Left ventricle myocardium inferior (tissue), 1 donor: ENCODE measurements around the gene STARD13. TPM values are rescaled to one million over a fixed set of nuclear protein-coding genes. Genes with fewer than 3 reads are reported as not detected.

Experiments
- DNase-seq: peaks from one replicate; pipeline ENCODE4 v3.0.0-alpha.2; 2020
- H3K27ac ChIP-seq: fragments of 200-600 bp; replicated peaks from 2 replicates; pipeline ENCODE4 v1.8.0; 2021
- H3K27me3 ChIP-seq: fragments of 200-600 bp; 2 replicates; pipeline ENCODE4 v1.8.0; 2021; ENCODE audit warnings: low read depth
- H3K36me3 ChIP-seq: fragments of 200-600 bp; 2 replicates; pipeline ENCODE4 v1.8.0; 2021
- H3K4me1 ChIP-seq: fragments of 200-600 bp; 2 replicates; pipeline ENCODE4 v1.8.0; 2021
- H3K4me3 ChIP-seq: fragments of 200-600 bp; 2 replicates; pipeline ENCODE4 v1.8.0; 2021; ENCODE audit warnings: mild to moderate bottlenecking, moderate library complexity
- H3K9me3 ChIP-seq: fragments of 200-600 bp; replicated peaks from 2 replicates; pipeline ENCODE4 v1.8.0; 2021
- intact Hi-C: fragments of 100-400 bp; cut with micrococcal nuclease; formaldehyde crosslinking; loops from one replicate; pipeline ENCODE4 v1.11.0; 2022
- total RNA-seq: library from RNA; stranded (reverse); fragmentation: NEBNext Ultra II Directional; extraction: Animal tissue kit (Norgen Biotek cat#: 25700); gene quantifications from one replicate; pipeline ENCODE4 v1.2.1, GENCODE V29; 2021
- TF ChIP-seq, protein P1 (sequence below): fragments of 200-600 bp; IDR thresholded peaks from 2 replicates; pipeline ENCODE4 v1.8.0; 2021; ENCODE audit warnings: antibody characterized with exemption, mild to moderate bottlenecking, borderline replicate concordance
- donor health status: DM: no; HTN: yes; CAD: no; lungs with severe emphysema.

The STARD13 gene
- total RNA-seq, 1 donor from 2014 or later: 29.9 TPM

DNA sequence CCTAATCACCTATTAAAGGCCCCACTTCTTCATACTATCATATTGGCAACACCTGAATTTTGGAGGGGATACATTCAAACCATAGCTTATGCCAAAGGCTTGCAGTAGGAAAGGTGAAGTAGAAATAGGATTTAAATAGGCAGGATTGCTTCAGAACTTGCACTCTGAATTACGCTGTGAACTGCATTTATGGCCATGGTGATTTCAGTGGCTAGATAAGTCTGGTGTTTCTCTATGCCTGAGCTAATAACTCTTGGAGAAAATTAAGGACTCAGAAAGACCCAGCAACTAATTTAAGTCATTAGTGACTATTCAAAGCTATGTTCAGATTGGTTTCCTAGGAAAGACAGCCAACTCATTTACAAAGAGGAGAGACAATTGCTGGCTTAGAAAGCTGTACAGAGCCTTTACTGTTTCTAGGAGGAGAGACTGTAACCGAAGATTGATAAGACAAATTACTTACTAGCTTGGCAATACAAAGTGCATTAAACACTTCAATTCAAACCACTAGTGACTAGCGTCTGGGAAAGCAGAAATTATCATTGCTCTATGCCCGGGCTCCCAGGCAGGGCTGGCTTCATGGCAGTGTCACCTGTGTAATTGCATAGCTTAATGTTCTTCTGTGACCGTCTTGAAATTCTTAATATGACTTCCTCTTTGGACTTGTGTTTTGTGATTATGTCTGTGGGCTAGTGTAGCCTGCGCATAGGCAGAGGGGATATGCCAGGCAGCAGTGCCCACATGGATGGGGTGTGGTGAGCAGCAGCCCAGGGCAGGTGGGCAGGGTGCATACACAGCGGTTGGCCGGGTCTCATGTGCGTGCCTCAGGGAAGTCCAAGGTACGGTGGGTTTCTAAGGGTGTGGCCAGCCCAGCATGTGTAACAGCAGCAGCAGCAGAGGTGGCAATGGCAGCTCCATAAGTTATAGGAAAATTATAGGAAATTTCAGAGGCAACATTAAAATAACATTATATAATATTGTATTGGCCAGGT is 209.3 kb downstream of the STARD13 start:
- TF ChIP-seq, protein P1, sequence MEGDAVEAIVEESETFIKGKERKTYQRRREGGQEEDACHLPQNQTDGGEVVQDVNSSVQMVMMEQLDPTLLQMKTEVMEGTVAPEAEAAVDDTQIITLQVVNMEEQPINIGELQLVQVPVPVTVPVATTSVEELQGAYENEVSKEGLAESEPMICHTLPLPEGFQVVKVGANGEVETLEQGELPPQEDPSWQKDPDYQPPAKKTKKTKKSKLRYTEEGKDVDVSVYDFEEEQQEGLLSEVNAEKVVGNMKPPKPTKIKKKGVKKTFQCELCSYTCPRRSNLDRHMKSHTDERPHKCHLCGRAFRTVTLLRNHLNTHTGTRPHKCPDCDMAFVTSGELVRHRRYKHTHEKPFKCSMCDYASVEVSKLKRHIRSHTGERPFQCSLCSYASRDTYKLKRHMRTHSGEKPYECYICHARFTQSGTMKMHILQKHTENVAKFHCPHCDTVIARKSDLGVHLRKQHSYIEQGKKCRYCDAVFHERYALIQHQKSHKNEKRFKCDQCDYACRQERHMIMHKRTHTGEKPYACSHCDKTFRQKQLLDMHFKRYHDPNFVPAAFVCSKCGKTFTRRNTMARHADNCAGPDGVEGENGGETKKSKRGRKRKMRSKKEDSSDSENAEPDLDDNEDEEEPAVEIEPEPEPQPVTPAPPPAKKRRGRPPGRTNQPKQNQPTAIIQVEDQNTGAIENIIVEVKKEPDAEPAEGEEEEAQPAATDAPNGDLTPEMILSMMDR: no peak
- Histone ChIP-seq H3K9me3 (no peaks in the 10 kb centered on the region), H3K36me3 (no peaks in the 10 kb centered on the region), H3K4me3 (no peak overlapping the region), H3K4me1 (peaks cover 12% of the 10 kb centered on the region), H3K27me3 (no peaks in the 10 kb centered on the region), H3K27ac (no peak overlapping the region)
- DNase-seq: no peak
- intact Hi-C loops: no loop called here

DNA sequence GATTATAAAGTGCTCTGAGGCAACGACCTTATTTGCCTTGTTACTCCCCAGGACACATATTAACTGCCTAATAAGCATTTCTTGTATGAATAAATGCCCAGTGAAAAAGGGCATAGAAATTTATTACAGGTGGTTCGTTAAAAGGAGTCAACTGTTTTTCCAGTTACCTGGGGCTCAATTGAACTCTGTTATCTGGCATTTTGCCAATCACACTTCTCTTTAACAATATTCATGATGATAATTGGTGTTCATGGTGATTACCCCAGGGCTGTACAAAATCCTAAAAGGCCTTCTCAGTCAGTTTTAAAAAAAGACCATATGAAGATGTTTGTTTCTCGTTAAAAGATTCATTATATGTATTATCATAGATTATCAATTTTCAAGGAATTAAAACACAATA is 212.2 kb downstream of the STARD13 start:
- intact Hi-C loops: no loop called here
- no peak for DNase-seq
- no peak overlapping the region for H3K4me3 ChIP-seq
- H3K9me3 ChIP-seq: no peaks in the 10 kb centered on the region
- H3K27ac ChIP-seq: no peak overlapping the region
- H3K4me1 ChIP-seq: peaks cover 5% of the 10 kb centered on the region
- H3K36me3 ChIP-seq: no peaks in the 10 kb centered on the region
- no peaks in the 10 kb centered on the region for H3K27me3 ChIP-seq
- TF ChIP-seq, protein P1: no peak

DNA sequence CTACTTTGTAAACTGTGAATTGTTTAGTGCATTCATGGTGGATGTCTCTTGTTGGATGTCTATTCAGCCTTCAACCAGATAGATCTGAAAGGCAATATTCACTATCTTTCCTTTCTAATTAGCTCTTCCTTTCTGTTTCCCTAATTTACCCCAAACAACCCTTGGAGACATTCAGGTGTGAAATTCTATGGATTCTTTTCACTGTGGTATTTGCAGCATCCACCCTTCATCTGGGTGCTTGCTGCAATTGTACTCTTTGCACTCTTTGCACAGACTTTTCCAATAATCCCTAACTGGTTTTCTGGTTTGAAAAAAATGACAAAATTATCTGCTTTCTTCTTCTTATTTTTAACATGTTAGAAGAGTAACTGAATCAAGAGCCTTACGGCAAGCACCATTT is 212.8 kb downstream of the STARD13 start:
- intact Hi-C loops: no loop called here
- no peaks in the 10 kb centered on the region for H3K27me3 ChIP-seq
- TF ChIP-seq, protein P1: no peak
- no peak for DNase-seq
- H3K27ac ChIP-seq: no peak overlapping the region
- no peak overlapping the region for H3K4me3 ChIP-seq
- H3K36me3 ChIP-seq: no peaks in the 10 kb centered on the region
- H3K9me3 ChIP-seq: no peaks in the 10 kb centered on the region
- no peaks in the 10 kb centered on the region for H3K4me1 ChIP-seq

DNA sequence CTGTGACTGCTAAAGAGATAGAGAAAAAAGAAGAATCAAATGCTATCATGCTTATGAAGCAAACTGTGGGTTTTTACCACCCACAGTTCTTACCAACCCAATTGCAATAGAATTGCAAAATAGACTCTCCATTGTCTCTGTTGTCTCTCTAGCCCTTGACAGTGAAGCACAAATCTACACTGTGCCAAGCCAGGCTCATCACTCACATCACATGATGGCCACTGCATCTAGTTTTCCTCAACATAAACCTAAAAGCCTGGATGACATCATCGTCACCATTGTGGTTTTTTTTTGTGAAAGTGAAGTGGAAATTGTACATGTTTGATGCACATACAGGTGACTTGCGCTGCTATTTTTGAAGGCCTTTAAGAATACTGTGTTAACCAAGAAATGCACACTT is 213.3 kb downstream of the STARD13 start:
- no peaks in the 10 kb centered on the region for H3K36me3 ChIP-seq
- no peak overlapping the region for H3K27ac ChIP-seq
- intact Hi-C loops: no loop called here
- no peak overlapping the region for H3K4me3 ChIP-seq
- TF ChIP-seq, protein P1: no peak
- no peak for DNase-seq
- no peaks in the 10 kb centered on the region for H3K4me1 ChIP-seq
- no peaks in the 10 kb centered on the region for H3K27me3 ChIP-seq
- no peaks in the 10 kb centered on the region for H3K9me3 ChIP-seq

DNA sequence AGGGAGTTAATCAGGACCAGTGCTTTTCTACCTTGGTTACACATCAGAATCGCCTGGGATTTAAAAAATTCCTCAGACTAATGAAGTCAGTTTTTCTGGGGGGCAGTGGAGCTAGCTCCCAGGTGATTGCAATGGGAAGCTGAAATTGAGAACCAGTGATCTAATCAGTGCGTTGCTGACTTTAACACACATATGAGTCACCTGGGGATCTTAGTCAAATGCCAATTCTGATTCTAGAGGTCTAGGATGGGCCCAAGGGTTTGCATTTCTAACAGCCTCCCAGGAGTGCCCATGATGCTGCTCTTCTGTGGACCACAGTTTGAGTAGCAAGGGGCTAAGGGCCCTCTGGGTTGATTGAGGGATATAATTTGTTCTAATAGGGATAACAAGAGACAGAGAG is 214.8 kb downstream of the STARD13 start:
- Histone ChIP-seq H3K4me3 (no peak overlapping the region), H3K9me3 (no peaks in the 10 kb centered on the region), H3K27ac (no peak overlapping the region), H3K4me1 (no peaks in the 10 kb centered on the region), H3K27me3 (no peaks in the 10 kb centered on the region), H3K36me3 (peaks cover 4% of the 10 kb centered on the region)
- intact Hi-C loops: no loop called here
- TF ChIP-seq, protein P1: no peak
- no peak for DNase-seq
